DLD1 (cell line): ENCODE measurements around the gene BLID.

Experiments
- in situ Hi-C: cut with HindIII; loops from 2 replicates; pipeline ENCODE4 v1.10.0; 2017; ENCODE audit warnings: low sequenced_read_pairs

The BLID gene

DNA sequence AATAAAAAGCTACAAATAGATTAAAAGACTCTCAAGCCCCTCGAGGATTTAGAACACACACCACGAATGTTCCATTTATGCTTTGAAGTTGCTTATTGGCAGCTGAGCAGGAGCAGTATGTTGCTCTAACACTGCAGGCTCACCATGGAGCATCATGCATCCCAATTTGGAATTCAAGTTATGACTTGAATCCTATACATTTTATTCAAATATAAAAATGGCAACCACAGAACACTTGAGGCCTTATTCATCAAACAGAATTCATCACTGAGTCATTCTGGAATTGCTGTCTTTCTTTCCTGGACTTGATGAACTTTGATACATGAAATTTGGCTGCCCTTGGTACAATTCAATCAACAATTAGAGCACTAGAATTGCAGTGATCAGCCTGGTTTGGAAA, 24.5 kb upstream of the BLID start:
- in situ Hi-C loops, result no loop called here

DNA sequence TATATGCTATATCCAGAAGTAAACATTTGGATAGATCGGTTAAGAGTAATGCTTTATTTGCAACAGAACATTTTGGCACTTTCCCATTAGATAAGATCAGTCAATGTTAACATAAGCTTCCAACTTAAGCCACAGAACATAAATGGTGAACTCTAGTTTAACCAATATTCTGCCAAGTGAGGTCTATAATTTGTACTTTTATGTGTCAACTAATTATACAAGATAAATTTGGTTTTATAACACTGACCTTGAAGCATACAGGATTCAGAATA, 23.5 kb upstream of the BLID start:
- in situ Hi-C loops, result no loop called here

DNA sequence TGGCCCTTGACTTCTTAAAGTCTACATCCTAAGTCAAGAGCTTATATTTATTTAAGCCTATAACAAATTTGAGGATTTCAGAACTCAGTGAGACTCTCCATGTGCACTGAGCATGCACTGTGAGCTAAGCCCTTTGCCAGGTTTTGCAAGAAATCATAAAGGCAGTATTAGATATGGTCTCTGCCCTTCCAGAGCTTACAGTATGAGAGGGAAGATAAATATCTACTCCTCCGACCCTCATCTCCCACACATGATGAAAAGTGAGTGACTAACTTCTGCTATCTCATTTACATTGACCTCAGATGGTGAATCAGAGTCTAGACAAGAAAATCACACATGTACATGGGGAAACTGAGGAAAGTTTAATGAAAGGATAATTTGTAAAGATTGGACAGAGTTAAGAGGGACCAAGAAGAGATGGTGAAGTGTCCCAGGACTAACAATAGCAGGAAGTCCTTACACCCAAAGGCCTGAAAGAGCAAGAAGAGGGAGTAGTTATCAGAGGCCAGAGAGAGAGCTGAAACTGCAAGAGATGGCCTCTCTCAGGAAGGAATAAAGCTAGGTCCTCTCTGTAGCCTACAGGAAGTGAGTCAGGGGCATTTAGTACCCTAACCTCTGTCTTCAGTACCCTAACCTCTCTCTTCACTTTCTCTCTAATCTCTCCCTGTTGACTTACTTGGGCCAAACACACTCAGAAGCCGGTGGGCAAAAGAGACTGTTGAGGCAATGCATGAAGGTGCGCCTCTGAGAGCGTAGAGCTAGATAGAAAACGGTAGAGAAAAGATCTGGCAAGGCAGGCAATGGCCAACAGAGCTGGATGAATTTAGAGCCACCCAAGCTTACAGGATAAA, 23.0 kb upstream of the BLID start:
- in situ Hi-C loops, result no loop called here

DNA sequence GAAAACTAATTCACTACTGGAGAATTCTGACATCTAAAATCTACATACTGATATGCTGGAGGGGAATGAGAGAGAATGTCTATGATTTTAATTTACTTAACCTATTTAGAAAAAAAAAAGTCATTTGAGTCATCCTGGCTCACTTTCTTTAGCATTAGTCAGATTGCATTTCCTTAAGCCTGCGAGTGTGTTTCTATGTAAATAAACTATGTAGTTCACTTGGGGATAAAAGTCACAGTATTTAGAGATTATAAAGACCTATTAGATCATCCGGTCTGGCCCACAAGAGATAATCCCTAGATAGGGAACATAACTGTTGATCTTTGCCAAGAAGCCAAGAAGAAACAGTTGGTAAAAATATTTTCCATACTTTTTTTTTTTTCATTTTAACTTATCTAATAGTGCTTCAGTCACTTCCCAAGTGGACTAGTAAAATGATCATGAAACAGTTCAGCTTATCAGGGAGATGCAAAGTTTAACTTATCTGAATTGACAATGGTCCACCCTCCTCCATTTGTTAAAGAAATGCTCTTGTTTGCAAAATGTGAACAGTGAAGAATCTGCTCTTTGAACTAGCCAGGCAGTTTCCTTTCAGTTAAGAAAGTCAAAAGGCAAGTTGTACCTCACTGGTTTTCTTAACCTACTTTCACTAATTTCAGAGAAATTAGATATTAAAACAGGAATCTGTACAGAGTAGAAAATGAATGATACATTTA, 21.2 kb upstream of the BLID start:
- in situ Hi-C loops, result no loop called here

DNA sequence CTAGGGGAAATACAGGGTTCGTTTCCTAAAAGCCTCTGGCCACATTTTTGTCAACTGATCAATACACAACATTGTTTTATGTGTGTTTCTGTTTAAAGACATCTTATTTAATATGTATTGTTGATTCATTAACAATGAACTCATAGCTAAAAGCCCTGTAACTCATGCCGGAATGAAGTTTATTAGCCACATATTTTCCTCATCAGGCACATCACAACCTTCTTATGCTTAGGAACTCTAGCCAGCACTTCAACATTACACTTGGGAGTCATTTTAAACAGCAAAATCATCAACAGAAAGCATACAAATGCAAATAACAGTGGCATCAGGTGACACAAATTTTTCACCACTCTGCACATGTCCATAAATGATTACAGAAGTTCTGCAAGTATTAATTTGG, 15.1 kb upstream of the BLID start:
- in situ Hi-C loops, result no loop called here

DNA sequence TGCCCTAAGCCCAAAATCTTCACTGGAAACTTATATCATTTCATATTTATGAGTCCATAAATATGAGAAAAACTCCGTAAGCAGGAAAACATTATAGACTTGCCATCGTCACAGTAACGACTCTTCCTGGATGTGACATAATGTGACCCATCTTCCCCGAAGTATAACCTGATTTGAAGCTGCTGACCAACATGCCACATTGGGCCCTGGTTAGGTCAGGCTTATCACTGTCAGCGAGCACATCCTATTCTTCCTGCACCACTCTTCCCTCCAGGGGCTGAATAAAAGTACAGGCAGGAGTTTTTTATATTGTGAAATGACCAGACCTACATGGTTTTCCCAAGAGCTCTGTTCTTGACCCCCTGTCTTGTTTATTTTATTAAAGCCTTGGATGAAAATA, 12.1 kb upstream of the BLID start:
- in situ Hi-C loops, result no loop called here

DNA sequence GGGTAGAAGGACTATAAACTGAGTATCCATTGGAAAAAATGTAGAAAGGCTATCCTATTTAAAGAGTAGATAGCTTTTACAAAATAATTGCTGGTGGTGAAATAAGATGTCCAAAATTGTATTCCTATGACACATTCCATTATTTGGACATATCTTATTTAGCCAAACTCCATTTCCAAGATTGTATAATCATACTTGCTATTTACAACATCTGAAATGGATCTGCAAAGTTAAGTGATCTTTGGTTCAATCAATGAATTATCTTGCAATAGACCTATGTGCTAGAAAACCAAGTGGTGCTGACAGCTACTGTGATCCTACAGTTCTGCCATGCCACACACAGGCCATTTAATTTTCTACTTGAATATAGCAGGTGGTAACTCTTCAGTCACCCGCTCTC, 11.0 kb upstream of the BLID start:
- in situ Hi-C loops, result no loop called here

DNA sequence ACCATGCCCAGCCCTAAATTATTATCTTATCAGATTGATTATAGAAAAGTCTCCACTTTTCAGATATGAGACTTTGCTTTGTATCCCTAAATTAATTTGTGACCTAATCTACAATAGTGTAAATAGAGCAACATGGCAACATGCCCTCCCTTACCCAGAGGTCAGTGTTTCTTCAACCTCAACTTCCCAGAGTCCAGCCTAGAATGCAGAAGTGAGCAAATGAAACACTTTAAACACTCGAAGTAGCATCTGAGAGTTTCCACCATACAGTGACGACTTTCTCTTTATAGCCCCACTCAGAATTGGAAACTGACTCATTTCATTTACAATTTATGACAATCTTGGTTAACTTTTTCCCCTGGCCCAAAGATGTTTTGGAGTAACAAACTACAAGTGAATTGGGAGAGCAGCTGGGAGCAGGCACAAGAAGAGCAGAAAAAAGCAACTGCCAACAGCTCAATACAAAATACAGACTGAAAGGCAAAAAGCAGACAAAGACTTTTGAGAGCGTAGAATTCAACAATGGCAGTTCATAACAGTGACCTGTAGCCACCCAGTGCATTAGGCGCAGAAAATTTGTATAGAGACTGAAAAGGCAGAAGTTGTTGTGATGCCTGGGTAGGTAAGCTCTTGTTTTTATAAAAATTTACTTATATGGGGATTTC, 10.1 kb upstream of the BLID start:
- in situ Hi-C loops, result no loop called here

DNA sequence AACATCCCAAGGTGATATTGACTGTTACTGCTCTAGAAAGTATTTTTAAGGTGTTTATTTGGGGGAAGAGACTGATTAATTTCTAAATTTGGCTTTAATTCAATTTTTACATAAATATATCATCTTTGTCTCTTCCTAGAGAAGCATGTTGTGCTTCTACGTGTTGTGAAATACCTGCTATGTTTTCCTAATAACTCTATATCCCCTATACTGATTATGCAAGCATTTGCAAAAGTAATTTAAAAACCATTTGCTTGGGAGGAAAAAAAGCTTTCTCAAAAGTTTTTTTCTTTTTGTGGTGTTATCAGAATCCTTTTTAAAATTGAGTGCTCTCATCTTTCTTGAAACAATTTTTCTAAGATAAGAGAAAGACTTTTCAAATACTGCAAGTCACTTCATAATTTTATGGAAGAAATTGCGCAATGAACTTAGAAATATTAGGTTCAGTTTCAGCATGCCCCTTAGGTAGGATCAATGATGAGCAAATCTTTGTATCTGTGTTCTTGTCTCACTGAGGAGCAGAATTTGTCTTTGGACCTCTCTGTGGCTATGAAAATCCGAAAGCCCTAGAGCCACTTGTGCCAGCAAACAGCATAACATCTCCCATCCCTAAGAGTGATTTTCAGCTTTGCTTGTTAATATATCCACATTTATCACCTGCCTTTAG, 7.4 kb upstream of the BLID start:
- in situ Hi-C loops, result no loop called here

DNA sequence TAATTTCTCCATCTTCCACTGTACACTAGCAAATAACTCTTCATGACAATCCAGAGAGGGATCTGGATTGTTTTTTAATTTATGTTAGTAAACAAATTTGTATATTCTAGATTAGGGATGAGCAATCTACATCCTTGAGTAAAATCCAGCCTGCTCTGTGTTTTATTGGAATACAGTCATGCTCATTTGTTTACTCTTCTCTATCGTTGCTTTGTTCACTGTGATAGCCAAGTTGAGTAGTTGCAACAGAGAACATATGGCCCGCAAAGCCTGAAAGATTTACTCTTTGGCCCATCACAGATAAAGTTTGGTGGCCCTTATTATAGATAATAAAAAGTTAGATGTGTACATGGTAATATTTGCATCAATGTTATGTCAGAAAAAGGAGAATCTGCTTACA, 6.2 kb upstream of the BLID start:
- in situ Hi-C loops, result no loop called here

DNA sequence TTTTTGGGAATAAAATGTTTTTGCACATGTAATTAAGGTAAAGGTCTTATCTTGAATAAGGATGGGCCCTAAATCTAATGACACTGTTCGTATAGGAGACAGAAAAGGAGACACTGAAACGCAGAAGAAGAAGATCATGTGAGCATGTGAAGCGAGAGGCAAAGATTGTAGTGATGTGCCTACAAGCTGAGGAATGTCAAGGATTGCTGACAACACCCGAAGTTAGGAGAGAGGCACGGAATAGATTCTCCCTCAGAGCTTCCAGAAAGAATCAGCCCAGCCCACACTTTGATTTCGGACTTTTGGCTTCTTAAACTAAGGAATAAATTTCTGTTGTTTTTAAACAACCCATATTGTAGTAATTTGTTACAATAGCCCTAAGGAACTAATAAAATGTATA, 4.1 kb upstream of the BLID start:
- in situ Hi-C loops, result no loop called here

DNA sequence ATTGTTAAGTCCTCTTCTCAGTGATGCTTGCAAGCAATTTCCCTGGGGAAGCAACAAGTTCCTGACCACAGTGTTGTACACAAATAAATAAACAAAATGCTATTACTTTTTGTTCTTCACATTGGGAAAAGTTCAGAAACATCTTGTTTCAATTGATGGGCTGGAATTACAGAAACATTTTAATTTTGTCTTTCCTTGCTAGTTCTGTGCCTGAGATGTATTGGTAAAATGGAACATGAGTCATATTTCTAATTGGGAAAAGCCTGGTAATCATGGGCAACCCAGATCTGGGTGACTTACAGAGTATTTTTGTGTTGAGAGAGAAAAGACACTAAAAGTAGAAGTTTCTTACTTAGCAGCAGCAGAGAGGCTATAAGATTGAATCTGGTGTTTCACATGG, 576 bp upstream of the BLID start:
- in situ Hi-C loops, result no loop called here

DNA sequence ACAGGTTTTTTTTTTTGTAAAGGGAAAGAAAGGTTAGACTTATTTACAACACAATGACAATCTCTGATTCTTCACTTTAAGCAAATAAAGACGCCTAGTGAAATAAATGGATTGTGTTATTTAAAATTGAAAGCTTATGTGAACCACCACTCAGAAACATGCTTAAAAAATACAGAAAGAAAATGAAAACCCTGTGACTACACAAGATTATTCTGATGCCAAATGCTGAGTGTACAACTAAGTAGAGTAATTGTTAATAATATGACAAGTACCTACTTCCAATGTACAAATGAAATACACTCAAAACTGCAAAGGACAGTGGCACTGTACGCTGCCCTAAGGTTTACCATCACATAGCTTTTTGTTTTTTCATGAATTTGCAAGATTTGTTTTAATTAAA, 1.0 kb downstream of the BLID start:
- in situ Hi-C loops, result no loop called here

DNA sequence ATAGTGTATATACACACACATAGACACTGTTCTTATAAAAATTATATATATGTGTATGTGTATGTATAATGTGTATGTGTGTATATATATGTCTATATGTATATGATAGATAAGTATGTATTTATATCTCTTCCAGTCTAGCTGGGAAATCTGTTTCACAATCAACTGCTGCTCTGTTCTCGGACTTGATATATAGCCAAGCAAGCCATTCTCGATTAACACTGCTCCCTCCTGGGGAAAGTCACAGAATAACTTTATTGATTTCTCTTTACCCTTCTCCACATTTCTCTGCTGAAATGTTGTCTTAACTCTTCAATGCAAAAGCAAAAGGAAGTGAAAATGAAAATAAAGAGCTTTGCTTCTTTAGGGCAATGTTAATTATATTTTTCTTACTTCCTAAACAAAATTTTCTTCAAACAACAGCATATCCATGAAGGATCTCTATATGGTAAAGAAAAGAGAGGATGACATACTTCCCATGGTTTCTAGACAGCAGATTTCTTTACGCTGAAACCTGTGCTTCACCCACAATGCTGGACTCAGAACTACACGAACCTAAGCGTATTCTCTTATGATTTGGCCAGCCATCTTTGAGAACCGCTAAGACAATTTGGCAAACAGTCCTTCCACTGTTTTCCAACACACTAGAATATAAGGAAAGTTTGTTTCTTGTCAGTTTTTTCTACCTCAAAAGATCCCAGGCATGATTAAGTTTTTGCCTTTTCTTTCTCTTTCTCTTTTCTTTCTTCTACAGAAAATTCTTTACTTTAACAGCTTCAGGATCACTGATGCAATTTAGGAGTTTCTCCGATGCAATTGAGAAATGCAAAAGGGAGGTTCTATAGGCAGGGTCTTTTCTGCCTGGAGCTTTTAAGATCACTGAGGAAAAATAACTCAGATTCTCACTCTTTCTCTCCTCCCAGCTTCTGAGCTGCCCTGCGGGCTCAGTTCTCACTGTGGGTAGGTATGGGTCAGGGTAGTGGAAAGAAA, 1.9 kb downstream of the BLID start:
- in situ Hi-C loops, result no loop called here

DNA sequence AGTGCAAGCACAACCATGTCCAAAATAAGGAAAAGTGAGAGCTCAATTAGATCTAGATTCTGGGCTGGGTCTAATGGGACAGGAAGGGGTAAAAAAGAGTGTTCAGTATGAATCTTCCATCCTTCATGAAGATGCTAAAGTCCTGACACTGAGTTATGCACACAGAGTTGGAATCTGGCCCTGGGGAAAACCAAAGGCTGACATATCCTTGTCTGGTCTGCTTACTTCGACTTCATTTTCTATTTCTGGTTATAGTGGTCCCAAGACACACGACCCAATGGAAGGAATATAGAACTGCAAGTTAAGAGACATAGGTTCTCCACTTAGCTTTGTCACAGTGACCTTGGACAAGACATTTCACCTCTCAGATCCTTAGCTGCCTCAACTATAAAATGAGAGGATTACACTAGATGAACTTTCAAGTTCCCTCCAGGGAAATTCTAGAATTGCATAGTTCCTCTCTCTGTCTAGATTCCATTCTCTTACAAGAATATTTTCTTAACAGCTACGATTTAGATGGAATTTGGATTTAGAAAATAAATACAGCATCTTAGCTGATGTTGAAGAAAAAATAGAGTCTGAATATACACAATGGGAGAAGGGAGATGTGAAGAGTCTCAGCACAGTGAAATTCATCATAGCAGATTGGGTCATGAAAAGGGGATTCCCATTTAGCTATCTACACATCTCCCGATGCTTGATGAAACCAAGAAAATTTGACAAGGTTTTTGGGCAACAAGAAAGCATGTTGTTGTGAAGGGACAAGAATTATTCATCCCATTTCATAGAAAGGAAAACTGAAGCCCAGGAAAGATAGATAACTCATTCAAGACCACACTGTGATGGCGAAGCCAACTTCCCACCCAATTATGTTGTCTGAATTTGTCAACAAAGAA, 3.3 kb downstream of the BLID start:
- in situ Hi-C loops, result no loop called here

DNA sequence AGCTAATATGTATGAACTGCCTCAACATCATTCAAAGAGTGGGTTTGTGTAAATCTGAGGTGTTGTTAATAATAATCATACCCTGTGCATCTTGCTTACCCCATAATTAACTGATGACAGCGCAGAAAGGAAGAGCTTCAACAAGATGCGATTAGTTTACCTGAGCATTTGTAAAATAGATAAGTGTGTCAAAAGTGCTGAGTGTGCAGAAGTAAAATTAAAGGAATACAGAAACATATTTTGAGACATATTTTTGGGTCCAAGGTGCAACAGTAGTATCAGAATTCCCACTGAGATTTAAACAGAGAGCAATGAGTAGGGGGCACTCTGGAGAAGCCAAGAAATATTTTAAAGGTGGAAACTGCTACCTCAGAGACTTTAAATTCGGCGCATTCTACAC, 6.1 kb downstream of the BLID start:
- in situ Hi-C loops, result no loop called here

DNA sequence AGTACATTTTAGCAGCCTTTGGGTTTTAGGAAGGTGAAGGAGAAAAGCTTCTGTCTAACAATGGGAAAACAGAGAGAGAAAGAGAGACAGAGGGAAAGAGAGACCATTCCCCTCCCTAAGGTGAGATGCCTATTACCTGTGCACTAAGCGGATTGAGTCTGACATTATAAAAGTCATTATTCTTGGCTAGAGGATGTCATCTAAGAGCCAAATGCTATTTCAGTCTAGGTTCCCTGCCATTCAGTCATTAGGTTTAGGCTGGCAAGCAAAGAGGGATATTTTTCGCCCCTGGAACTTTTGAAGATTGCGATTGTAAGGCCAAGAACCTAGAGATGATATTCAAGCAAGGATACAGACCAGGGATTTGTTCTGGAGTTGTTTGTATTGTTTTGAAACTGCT, 7.2 kb downstream of the BLID start:
- in situ Hi-C loops, result no loop called here

DNA sequence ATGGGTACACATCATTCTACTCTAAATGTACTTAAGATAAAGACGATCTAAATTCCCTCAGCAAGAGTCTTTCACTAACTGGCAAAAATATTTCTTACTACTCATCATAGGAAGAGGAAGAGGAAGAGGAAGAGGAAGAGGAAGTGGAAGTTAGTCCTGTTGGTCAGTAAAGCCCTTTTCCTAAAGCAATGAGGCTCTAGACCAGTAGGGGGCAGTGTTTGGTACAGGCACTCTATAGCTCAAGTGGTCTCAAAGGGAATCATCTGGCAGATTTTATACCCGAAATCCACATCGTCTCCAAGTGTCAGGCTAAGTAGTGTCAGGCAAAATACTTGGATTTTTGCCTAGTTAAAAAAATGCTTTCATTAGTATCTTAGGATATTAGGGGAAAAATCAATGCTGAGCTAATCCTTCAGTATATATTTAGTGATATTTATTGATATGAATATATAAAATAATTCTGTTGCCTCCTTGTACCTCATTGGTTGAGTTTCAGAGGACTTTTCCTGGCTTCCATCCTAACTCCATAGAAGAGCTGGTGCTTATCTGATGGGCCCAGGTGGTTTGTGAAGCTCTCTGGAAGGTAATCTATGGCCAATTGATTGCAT, 7.7 kb downstream of the BLID start:
- in situ Hi-C loops, result no loop called here

DNA sequence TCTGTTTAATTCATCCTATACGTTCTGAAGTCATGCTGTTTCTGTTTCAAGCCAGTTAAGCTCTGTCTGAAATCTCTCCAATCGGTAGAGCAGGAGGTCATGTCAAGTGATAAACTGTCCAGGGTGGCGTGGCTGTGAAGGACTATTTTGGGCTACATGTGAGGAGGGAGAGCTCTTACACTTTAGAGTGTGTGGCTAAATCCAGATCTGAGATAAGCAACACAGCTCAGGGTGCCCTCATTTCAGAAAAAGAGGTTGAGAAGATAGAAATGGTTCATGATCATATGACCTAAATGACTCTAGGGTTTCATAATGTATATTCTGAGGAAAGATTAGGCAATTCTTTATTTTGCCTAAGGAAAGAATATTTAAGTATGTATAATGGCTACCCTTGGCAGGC, 8.4 kb downstream of the BLID start:
- in situ Hi-C loops, result no loop called here
